ENCODE results near the gene ELFN2.

ELFN2 gene

GRCh38 chr22:37345863-37346504 is 81.3 kb downstream of the ELFN2 start (continued):
- TF ChIP-seq ZFP3 (tag by site-specific recombination; IDR thresholded peaks at IDR 0.05; ENCODE audit: low read depth) (no peak), ZNF654 (tag by site-specific recombination; IDR thresholded peaks at IDR 0.05; ENCODE audit: low read depth) (no peak), ZNF132 (tag by site-specific recombination; IDR thresholded peaks at IDR 0.05; ENCODE audit: borderline replicate concordance) (no peak), SP2 (tag by site-specific recombination; IDR thresholded peaks at IDR 0.05) (no peak), PRDM10 (tag by site-specific recombination; IDR thresholded peaks at IDR 0.05) (peak; percentile 53), ZNF580 (tag by site-specific recombination; IDR thresholded peaks at IDR 0.05) (no peak), SP7 (tag by site-specific recombination; IDR thresholded peaks at IDR 0.05) (no peak), SCRT2 (tag by site-specific recombination; IDR thresholded peaks at IDR 0.05) (no peak), ZBTB48 (tag by site-specific recombination; IDR thresholded peaks at IDR 0.05) (0 out of 2 replicates have a peak, but pooled peaks have one; percentile 40), ZNF221 (tag by site-specific recombination; IDR thresholded peaks at IDR 0.05; ENCODE audit: borderline replicate concordance) (no peak), SALL2 (tag by site-specific recombination; IDR thresholded peaks at IDR 0.05; ENCODE audit: borderline replicate concordance) (no peak), PRDM2 (tag by site-specific recombination; IDR thresholded peaks at IDR 0.05; ENCODE audit: borderline replicate concordance) (no peak), REPIN1 (tag by site-specific recombination; IDR thresholded peaks at IDR 0.05; ENCODE audit: low read depth) (no peak)

- ChIA-PET CTCF (interaction anchor here (1.6 kb wide), 1 partner anchor 13 kb away, joined by 3 read pairs; no protein-coding TSS in a partner anchor), POLR2A (no interaction called here)
- TF ChIP-seq ZNF777 (tag by site-specific recombination; IDR thresholded peaks at IDR 0.05; ENCODE audit: borderline replicate concordance): no peak
- TF ChIP-seq KLF8 (tag by site-specific recombination; IDR thresholded peaks at IDR 0.05): no peak
- no peak for TF ChIP-seq ZNF560 (tag by site-specific recombination; IDR thresholded peaks at IDR 0.05; ENCODE audit: borderline replicate concordance)
- no peak for TF ChIP-seq ZEB2 (tag by site-specific recombination; IDR thresholded peaks at IDR 0.05)
- TF ChIP-seq GLIS2 (tag by site-specific recombination; IDR thresholded peaks at IDR 0.05): peak; percentile 50; the same call in 1 of the 2 replicates
- TF ChIP-seq FEZF1 (tag by site-specific recombination; IDR thresholded peaks at IDR 0.05): no peak
- TF ChIP-seq ZNF223 (tag by site-specific recombination; IDR thresholded peaks at IDR 0.05): 0 out of 2 replicates have a peak, but pooled peaks have one; percentile 28
- TF ChIP-seq ZNF626 (tag by site-specific recombination; IDR thresholded peaks at IDR 0.05): no peak
- no peak for TF ChIP-seq SETDB1 (IDR thresholded peaks at IDR 0.05; ENCODE audit: insufficient read length, low read length)
- TF ChIP-seq ZNF580 (tag by site-specific recombination; IDR thresholded peaks at IDR 0.05): 0 out of 2 replicates have a peak, but pooled peaks have one; percentile 12
- TF ChIP-seq ZNF302 (tag by site-specific recombination; IDR thresholded peaks at IDR 0.05; ENCODE audit: low read depth): no peak
- no peak for TF ChIP-seq ZNF114 (tag by site-specific recombination; IDR thresholded peaks at IDR 0.05)
- TF ChIP-seq ZNF155 (tag by site-specific recombination; IDR thresholded peaks at IDR 0.05): no peak
- TF ChIP-seq ZNF121 (tag by site-specific recombination; IDR thresholded peaks at IDR 0.05): no peak
Measured at GRCh38 chr22:37344735-37345449, 82.4 kb downstream of the ELFN2 start.

More at GRCh38 chr22:37344735-37345449, 82.4 kb downstream of the ELFN2 start:
- H3K9me3 ChIP-seq (ENCODE audit: control insufficient read depth, insufficient read depth, low read depth, low read length): no peaks in the 10 kb centered on the region
- H3K4me1 ChIP-seq (ENCODE audit: control insufficient read depth, insufficient read depth, low read length): peaks cover 2% of the 10 kb centered on the region; the same call in 1 of the 2 replicates
- H3K36me3 ChIP-seq (ENCODE audit: control insufficient read depth in 2 of 2, insufficient read depth in 1 of 2, low read length in 2 of 2): no peaks in the 10 kb centered on the region
- no peak overlapping the region for H3K27ac ChIP-seq (ENCODE audit: extremely low read depth, low read depth, low read length)
- H3K4me3 ChIP-seq (ENCODE audit: low read depth, low read length): no peak overlapping the region
